ENCODE measurements around the gene CADPS.

- TF ChIP-seq POLR2A (IDR thresholded peaks at IDR 0.05) (no peak), EP300 (IDR thresholded peaks at IDR 0.05) (no peak)
- TF ChIP-seq, protein P1, sequence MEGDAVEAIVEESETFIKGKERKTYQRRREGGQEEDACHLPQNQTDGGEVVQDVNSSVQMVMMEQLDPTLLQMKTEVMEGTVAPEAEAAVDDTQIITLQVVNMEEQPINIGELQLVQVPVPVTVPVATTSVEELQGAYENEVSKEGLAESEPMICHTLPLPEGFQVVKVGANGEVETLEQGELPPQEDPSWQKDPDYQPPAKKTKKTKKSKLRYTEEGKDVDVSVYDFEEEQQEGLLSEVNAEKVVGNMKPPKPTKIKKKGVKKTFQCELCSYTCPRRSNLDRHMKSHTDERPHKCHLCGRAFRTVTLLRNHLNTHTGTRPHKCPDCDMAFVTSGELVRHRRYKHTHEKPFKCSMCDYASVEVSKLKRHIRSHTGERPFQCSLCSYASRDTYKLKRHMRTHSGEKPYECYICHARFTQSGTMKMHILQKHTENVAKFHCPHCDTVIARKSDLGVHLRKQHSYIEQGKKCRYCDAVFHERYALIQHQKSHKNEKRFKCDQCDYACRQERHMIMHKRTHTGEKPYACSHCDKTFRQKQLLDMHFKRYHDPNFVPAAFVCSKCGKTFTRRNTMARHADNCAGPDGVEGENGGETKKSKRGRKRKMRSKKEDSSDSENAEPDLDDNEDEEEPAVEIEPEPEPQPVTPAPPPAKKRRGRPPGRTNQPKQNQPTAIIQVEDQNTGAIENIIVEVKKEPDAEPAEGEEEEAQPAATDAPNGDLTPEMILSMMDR (IDR thresholded peaks at IDR 0.05) = no peak
These were observed 315.3 kb downstream of the CADPS start for GRCh38 chr3:62559831-62560445.

All from sigmoid colon (tissue), 4 donors.